ENCODE measurements around the gene NOS1AP.
A peak's percentile ranks its signal among the peaks of the same experiment; 100 is the strongest.
"Not testable (repeated sequence)": the region's sequence is repeated elsewhere in the genome, so short reads cannot be mapped to it uniquely, and the experiment has no call there.

The NOS1AP gene

GRCh38 chr1:162342452-162342983 lies 273.0 kb downstream of the NOS1AP start:
- H3K4me3 ChIP-seq (ENCODE audit: low read length), result no peak overlapping the region
- TF ChIP-seq CTCF (IDR thresholded peaks at IDR 0.05; ENCODE audit: insufficient read depth, low read depth, low read length, missing control alignments), result no peak
- DNase-seq (ENCODE audit: low read depth), result no peak

GRCh38 chr1:162343470-162343869 lies 274.0 kb downstream of the NOS1AP start:
- no peak for DNase-seq (ENCODE audit: low read depth)
- TF ChIP-seq CTCF (IDR thresholded peaks at IDR 0.05; ENCODE audit: insufficient read depth, low read depth, low read length, missing control alignments), result no peak
- no peak overlapping the region for H3K4me3 ChIP-seq (ENCODE audit: low read length)

- no peak overlapping the region for H3K4me3 ChIP-seq (ENCODE audit: low read length)
- DNase-seq (ENCODE audit: low read depth), result no peak
- no peak for TF ChIP-seq CTCF (IDR thresholded peaks at IDR 0.05; ENCODE audit: insufficient read depth, low read depth, low read length, missing control alignments)
Measured at GRCh38 chr1:162347281-162347680, 277.8 kb downstream of the NOS1AP start.

GRCh38 chr1:162349635-162350330 lies 280.3 kb downstream of the NOS1AP start:
- TF ChIP-seq CTCF (IDR thresholded peaks at IDR 0.05; ENCODE audit: insufficient read depth, low read depth, low read length, missing control alignments), result no peak

GRCh38 chr1:162351246-162351842 lies 281.9 kb downstream of the NOS1AP start:
- H3K4me3 ChIP-seq (ENCODE audit: low read length), result no peak overlapping the region
- DNase-seq (ENCODE audit: low read depth), result no peak
- no peak for TF ChIP-seq CTCF (IDR thresholded peaks at IDR 0.05; ENCODE audit: insufficient read depth, low read depth, low read length, missing control alignments)

More at GRCh38 chr1:162349635-162350330, 280.3 kb downstream of the NOS1AP start:
- DNase-seq (ENCODE audit: low read depth), result peak; percentile 84
- H3K4me3 ChIP-seq (ENCODE audit: low read length), result no peak overlapping the region

GRCh38 chr1:162351874-162352273 lies 282.4 kb downstream of the NOS1AP start:
- not testable (repeated sequence) for DNase-seq (ENCODE audit: low read depth)

GRCh38 chr1:162353078-162353477 lies 283.6 kb downstream of the NOS1AP start:
- TF ChIP-seq CTCF (IDR thresholded peaks at IDR 0.05; ENCODE audit: insufficient read depth, low read depth, low read length, missing control alignments), result no peak
- no peak overlapping the region for H3K4me3 ChIP-seq (ENCODE audit: low read length)
- DNase-seq (ENCODE audit: low read depth), result no peak

More at GRCh38 chr1:162351874-162352273, 282.4 kb downstream of the NOS1AP start:
- not testable (repeated sequence) for H3K4me3 ChIP-seq (ENCODE audit: low read length)

Measured in epithelial cell of esophagus (primary cell).